Retinal pigment epithelial cell (primary cell): ENCODE measurements around the gene APP.

ENCODE experiments used
- DNase-seq: peaks from one replicate; pipeline ENCODE4 v3.0.0-alpha.2; 2010; ENCODE audit warnings: low read depth
- H3K4me3 ChIP-seq: 2 replicates; pipeline ENCODE4 v1.5.1; 2011; ENCODE audit warnings: mild to moderate bottlenecking, low read length, control low read depth, moderate library complexity
- TF ChIP-seq, protein P1 (sequence below): conservative IDR thresholded peaks from 2 replicates; pipeline ENCODE4 v1.5.1; 2011; ENCODE audit warnings: low read depth, low read length, control low read depth, inconsistent platforms

Gene APP

DNA sequence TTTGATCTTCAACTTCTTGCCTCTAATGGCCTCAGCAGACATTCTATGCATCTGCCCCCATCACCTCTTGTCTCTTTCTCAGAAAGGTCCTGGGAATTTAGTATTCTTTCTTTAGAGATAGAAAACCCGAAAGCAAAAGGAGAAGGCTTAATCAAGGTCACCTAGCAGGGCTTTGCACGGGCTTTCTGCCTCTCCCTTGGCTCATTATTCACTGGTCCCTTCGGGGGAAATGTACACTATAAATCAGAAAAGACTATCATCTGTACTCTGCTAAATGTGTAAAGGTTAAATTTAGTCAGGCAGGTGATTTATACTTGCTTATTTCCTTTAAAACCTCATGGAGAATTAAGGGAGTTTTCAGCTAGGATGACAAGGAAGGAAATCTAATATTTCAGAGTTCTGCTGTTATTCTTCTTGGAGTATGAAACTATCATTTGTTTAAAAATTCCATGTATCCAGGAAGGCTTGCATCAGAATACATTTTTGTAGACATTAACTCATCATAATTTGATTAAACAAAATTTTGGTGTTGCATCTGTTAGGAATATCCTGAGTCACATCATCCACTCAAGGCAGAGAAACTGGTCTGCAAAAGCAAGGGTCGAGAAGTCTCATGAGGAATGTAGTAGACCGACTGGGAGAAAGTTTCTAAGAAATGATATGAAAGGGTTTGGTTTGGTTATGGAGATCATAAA is 311.2 kb downstream of the APP start:
- no peak overlapping the region for H3K4me3 ChIP-seq
- DNase-seq = no peak
- TF ChIP-seq, protein P1, sequence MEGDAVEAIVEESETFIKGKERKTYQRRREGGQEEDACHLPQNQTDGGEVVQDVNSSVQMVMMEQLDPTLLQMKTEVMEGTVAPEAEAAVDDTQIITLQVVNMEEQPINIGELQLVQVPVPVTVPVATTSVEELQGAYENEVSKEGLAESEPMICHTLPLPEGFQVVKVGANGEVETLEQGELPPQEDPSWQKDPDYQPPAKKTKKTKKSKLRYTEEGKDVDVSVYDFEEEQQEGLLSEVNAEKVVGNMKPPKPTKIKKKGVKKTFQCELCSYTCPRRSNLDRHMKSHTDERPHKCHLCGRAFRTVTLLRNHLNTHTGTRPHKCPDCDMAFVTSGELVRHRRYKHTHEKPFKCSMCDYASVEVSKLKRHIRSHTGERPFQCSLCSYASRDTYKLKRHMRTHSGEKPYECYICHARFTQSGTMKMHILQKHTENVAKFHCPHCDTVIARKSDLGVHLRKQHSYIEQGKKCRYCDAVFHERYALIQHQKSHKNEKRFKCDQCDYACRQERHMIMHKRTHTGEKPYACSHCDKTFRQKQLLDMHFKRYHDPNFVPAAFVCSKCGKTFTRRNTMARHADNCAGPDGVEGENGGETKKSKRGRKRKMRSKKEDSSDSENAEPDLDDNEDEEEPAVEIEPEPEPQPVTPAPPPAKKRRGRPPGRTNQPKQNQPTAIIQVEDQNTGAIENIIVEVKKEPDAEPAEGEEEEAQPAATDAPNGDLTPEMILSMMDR = no peak

DNA sequence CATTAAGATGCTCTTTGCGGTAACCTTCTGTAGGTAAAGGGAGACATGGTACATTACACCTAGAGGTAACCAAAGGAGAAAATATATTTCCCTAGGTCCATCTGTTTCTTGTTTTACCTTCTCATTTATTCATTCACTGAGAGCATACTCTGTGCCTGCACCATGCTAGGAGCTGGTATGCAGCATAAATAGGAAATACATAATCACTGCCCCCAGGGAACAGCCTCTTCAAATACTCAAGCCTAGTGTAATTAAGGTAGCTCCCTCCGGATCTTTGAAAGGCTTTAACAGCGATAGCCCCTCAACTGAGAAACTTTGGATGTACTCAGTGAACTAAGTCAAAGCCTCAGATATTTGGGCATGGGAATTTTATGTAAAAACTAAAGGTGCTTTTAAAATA is 312.2 kb downstream of the APP start:
- DNase-seq = no peak
- H3K4me3 ChIP-seq = no peak overlapping the region
- TF ChIP-seq, protein P1 = no peak

DNA sequence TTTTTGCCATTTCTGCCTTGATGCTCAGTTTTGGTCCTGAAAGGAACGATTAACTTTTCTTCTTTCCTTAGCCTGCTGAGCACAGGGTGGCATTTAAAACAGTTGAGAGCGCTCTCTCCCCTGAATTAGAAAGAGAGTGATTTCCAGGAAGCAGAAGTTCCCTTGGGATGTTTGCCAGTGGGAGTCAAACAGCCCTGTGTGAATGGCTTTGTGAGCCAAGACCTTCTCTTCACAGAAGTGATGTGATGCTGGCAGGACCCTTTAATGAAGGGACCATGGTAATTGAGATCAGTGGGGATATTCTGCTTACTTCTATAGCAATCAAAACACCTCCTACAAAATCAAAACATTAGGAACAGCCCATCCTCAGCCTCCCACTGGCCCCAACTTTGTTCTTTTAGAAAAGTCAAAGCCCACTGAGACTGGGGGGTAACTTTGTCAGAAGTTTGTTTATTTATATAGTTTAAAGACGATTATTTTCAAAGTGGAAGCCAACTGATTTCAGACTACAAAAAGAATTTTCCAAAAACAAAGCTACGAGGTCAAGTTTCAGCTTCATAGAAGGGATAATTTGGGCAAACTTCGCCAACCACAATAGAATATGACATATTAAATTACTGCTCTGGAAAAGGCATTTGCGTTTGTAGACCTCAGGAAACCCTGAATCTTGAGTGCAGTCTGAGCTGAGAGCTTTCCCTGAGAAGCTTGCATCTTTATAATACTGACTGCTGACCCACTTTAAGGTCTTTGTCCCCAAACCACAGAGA is 313.1 kb downstream of the APP start:
- TF ChIP-seq, protein P1 = no peak
- DNase-seq = no peak
- H3K4me3 ChIP-seq = no peak overlapping the region

DNA sequence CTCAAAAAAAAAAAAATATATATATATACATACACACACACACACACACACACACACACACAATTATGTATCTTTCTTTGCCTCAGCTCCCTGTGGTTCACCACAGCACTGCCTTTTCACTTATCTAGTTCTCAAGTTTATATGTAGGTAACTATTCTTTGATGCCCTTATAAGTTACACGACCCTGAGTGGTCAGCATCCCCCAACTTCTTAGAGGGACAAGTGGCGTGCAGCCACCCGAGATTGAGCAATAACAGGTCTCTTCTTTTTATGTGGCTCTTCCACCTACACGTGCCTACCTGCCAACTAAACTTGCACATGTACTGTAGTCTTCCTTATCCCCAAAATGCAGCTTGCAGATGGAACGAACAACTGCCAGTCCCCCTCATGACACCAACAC is 315.0 kb downstream of the APP start:
- no peak for DNase-seq
- H3K4me3 ChIP-seq = no peak overlapping the region

DNA sequence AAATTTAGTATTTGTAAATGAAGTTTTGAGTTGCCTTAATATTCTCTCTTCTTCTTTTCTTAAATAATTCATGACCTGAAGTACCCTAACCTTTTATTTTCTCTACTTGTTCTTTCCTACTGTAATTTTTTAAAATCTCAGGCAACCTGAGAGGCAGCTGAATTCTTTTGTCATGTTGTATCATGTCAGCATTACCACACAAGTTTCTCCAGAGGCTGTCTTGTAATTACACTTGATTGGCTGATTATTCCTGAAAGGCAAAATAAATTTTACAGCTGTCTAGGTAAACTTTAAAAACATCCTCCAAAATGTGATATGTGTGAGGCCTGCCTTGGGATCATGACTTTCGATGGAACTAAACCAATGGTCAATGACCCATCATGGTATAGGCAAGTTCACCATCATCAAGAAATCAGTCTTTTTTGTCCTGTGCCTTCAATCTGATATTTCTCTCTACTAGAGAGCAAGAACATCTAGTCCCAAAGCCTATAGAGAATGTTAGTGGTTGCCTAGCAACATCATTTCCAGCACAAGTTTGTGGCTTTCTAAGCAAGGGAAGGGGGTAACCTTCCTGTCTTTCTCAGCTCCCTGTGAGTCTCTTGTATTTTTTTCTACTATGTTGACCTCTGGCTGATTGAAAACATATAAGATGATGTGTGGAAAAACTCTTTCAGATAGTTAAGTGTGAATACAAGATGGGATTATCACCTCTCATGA is 320.3 kb downstream of the APP start:
- TF ChIP-seq, protein P1 = no peak
- no peak overlapping the region for H3K4me3 ChIP-seq
- no peak for DNase-seq

More for the DNA sequence above, 315.0 kb downstream of the APP start:
- TF ChIP-seq, protein P1 = no peak

DNA sequence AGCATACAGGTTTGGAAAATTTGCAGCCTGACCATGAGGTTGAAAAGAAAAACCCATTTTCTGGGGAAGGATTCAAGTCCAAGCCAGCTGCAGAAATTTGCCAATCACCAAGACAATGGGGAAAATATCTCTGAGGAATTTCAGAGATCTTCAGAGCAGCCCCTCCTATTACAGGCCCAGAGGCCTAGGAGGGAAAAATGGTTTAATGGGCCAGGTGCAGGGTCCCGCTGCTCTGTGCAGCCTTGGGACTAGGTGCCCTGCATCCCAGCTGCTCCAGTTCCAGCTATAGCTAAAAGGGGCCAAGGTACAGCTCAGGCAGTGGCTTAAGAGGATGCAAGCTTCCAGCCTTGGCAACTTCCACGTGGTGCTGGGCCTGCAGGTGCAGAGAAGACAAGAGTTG is 322.3 kb downstream of the APP start:
- TF ChIP-seq, protein P1 = no peak
- H3K4me3 ChIP-seq = no peak overlapping the region
- no peak for DNase-seq
